Endometrial microvascular endothelial cells (primary cell): ENCODE results near the gene TAS2R38. TPM values are rescaled to one million over a fixed set of nuclear protein-coding genes. Genes with fewer than 3 reads are reported as not detected.
"Not testable (repeated sequence)": the region's sequence is repeated elsewhere in the genome, so short reads cannot be mapped to it uniquely, and the experiment has no call there.

Experiments used
- in situ Hi-C: cut with HindIII; loops from 2 replicates; pipeline ENCODE4 v1.10.0; 2017; ENCODE audit warnings: low sequenced_read_pairs, low pct_unique_long_range_greater_than_20kb; ENCODE audit errors: inconsistent ontology term
- total RNA-seq: library from RNA; depleted of rRNA; stranded (reverse); fragments of >200 nt; gene quantifications from one replicate; pipeline ENCODE4 v1.2.3, GENCODE V29; 2015; ENCODE audit errors: inconsistent ontology term

TAS2R38 gene
- not detected for total RNA-seq

GRCh38 chr7:141973673-141974072, at the start of gene TAS2R38:
Gene TAS2R38 (minus strand): TSS chr7:141973773. CDS start chr7:141973689, 84 bp downstream.
- in situ Hi-C loops, result no loop called here

GRCh38 chr7:142018154-142018553, 44.6 kb upstream of the TAS2R38 start:
- in situ Hi-C loops, result no loop called here

GRCh38 chr7:142017451-142017850, 43.9 kb upstream of the TAS2R38 start:
- in situ Hi-C loops, result no loop called here

DNA sequence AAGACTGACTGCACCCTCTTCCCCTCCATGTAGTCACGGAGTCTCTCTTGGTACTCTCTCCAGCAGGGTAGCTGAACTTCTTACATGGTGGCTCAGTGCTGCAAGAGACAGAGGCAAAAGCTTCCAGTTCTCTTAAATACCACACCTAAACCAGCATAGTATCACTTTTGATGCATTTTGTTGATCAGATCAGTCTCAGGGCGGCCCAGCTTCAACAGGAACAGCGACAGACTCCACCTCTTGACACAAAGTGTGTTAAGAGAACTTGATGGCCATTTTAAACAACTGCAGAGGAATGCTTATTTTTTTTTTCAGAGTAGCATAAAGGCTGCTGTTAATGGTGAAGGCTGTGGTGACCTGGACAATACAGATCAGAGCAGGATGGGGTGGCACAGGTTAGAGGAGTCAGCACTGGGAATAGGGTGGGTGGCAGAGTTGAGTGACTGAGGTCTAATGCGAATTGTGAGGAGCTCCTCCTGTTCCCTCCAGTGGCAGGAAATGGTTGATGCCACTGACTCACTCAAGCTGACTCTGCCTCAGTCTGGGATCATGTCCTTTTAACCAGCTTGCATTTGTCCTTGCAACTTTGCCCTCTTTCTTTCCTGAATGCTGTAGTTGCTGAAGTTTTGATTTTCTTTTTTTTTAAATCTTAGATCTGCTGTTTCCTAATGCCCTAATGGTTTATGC, 39.4 kb upstream of the TAS2R38 start:
- in situ Hi-C loops, result no loop called here

GRCh38 chr7:142010952-142011548, 37.5 kb upstream of the TAS2R38 start:
- in situ Hi-C loops, result no loop called here

DNA sequence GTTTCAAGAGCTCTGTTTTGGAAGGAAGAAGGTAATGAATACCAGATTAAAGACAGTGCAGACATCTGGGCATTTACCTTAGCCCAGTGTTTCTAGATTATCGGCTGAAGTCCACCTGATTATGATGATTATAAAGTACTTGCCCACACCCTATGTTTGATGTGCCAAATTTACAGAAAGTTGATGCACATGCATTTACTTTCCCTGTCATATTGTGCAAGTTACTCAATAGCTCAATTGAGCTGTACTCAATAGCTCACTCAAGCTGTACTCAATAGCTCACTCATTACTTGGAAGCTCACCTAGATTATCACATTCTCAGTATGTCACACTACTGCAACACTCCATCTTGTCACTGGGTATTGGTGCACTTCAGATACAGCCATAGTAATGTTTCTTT, 35.6 kb upstream of the TAS2R38 start:
- in situ Hi-C loops, result no loop called here

DNA sequence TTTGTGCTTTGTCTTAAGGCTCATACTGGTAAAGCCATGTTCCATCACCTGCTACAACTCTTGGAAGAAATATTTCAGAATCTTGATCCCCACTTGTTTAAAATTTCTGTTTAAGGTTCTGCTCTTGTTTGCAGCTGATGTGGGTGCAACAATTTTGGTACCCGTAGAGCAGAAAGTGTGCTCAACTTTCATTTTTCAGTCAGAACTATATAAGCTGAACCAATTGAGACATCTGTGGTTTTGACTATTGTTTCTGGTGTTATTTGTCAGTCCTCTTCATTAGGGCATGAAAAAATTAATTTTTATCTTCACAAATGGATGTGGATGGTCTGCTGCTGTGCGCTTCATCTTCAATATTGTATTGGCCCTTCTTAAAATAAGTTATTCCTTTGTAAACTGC, 33.0 kb upstream of the TAS2R38 start:
- in situ Hi-C loops, result no loop called here

- in situ Hi-C loops, result no loop called here
Measured at GRCh38 chr7:142002179-142002578, 28.6 kb upstream of the TAS2R38 start.

GRCh38 chr7:142001163-142001874, 27.7 kb upstream of the TAS2R38 start:
- in situ Hi-C loops, result no loop called here

DNA sequence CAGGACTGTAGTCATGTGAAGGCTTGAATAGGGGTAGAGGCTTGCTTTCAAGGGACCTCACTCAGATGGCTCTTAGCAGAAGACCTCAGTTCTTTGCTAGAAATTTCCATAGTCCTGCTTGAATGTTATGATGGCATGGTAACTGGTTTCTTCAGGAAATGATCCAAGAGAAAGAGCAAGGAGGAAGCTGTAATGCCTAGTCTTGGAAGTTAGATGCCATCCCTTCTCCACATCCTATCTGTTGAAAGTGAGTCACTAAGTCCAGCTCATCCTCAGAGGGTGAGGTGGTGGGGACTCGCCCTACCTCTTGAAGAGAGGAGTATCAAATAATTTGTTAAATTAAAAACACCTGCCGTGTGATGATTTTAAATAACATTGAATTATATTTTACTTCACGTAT, 26.7 kb upstream of the TAS2R38 start:
- in situ Hi-C loops, result no loop called here

DNA sequence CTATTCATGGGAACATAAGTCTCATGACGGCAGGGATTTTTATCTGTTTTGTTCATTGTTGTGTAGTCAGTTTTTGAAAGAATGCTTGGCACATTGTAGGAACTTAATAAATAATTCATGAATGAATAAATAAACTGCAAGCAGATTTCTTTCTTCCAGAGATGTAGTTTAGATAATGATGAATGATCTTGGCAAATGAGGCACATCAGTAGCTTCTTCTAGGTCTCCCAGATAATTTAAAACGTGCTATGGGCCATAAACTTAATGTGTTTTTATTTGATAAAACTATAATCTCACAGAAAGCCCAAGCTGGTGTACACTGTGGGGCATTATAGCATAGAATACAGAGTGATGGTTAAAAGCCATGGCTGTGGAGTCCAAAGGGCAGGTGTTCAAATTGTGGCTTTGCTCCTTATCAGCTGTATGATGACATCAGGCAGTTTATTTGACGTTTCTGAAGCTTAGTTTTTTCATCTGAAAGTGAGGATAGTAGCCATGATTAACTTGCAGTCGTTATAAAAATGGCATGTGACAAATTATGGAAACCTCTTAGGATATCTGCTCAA, 25.6 kb upstream of the TAS2R38 start:
- in situ Hi-C loops, result no loop called here

DNA sequence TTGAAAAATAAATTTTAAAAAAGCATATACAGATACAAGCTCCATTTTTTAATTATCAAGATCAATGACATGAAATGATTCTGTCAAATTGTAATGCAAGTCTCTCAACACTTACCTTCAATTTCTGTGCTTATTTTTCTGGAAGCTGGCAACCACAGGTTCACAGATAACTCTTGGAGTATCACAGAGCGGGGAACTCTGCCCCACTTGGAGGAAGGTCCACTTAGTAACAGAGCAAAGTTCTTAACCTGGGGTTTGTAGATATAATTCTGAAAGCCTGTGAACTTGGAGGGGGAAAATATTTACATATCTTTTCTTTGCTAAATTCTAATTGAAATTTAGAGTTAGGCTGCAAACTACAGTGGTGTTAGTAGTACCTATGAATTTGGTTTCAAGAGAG, 19.8 kb upstream of the TAS2R38 start:
- in situ Hi-C loops, result no loop called here

GRCh38 chr7:141992688-141993087, 19.1 kb upstream of the TAS2R38 start:
- in situ Hi-C loops, result no loop called here

- in situ Hi-C loops, result no loop called here
Measured at GRCh38 chr7:141992156-141992555, 18.6 kb upstream of the TAS2R38 start.

DNA sequence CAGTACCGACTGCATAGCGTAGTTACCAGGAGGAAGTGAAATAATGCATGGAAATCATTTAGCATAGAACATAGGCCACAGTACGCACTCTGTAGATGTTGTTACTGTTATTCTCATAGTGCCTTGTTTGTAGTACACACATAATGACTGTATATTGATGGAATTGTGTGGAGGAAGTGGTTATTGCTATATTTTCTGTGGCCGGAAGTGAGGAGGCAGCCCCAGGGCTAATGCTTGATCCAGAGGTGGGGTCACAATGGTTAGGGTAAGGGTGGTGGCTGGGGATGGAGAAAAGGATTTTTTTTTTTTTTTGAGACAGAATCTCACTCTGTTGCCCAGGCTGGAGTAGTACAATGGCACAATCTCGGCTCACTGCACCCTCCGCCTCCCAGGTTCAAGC, 17.6 kb upstream of the TAS2R38 start:
- in situ Hi-C loops, result no loop called here

DNA sequence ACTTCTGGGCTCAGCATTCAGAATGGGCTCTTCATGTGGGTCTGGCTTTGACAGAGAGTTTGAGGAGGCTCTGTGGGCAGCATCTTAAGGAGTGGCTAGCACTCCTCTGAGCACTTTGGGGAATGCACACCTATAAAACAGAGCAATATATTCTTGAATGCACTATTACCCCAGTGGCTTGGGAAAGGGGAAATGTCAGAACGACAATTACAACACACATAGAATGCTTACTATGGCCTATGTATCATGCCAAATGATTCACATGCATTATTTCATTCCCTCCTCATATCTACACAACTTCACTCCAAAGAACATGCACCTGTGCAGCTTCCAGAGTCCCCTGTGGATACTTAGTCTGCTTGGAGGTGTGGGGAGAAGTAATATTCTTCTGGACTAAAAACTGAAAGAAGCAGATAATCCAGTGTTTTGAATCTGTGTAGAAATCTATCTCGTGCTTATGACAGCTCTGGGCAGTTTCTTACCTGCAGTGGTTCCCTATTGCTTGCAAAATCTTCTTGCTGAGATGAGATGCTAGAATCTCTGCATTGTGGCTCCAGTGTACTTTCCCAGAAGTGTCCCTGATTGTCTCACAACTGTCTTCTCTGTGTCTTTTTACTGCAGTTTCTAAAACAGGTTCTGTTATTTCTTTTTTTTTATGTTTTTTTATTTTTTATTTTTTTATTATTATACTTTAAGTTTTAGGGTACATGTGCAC, 16.6 kb upstream of the TAS2R38 start:
- in situ Hi-C loops, result no loop called here

DNA sequence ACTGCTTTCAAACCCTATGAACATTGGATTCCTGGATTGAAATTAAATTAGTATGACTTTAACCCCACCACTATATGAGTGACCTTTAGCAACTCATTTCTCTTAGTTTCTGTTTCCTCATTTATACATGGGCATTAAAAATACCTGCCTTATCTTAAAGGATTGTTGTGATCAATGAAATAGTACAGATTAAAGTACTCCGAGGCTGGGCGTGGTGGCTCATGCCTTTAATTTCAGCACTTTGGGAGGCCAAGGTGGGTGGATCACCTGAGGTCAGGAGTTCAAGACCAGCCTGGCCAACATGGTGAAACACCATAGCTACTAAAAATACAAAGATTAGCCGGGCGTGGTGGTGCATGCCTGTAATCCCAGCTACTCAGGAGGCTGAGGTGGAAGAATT, 14.2 kb upstream of the TAS2R38 start:
- in situ Hi-C loops, result not testable (repeated sequence)

DNA sequence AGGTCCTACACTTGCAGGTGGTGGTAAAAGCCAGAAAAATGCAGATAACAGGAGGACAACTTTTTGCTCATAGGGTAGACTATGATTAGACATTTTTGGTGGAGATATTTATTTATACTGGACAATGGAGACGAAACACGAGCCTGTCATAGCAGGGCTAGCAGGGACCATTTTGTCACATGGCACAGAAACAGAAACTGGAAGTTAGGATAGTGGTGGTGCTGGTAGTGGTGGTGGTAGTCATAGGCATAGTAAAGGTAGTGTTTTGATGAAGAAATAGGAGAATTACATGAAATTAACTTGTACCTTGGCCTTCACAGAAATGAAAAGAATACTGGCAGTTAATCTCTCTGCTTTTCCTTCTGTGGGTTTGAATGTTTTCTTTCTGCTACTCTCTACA, 13.3 kb upstream of the TAS2R38 start:
- in situ Hi-C loops, result no loop called here

GRCh38 chr7:141985926-141986325, 12.4 kb upstream of the TAS2R38 start:
- in situ Hi-C loops, result not testable (repeated sequence)
